ENCODE results near the gene YY1AP1.
"Not testable (repeated sequence)": the region's sequence is repeated elsewhere in the genome, so short reads cannot be mapped to it uniquely, and the experiment has no call there.

YY1AP1 gene

DNA sequence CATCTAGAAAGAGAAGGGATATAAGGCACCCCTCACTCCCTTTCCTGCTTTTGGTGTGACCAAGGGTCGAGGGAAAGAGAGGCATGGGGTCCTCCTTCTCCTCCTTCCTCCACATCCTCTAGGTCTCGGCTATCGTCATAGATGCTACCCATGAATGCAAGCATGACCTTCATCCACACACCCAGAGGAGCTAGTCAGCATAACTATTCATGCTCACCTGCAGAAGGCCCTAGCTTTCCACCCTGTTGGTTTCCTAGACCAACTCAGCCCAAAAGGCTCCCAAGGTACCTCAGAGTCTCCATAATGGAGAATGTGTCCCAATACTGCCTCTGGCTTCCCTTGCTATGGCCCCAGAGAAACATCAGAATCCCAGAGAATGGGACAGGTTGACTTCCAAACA, 45.3 kb downstream of the YY1AP1 start:
- no peak overlapping the region for H3K4me3 ChIP-seq (ENCODE audit: low read depth, low read length)
- no peak for DNase-seq (ENCODE audit: low read depth)
- TF ChIP-seq CTCF (IDR thresholded peaks at IDR 0.05; ENCODE audit: low read depth, low read length, missing control alignments), result no peak
- in situ Hi-C loops (cut with HindIII; ENCODE audit: low sequenced_read_pairs), result no loop called here

- in situ Hi-C loops (cut with HindIII; ENCODE audit: low sequenced_read_pairs); H3K4me3 ChIP-seq (ENCODE audit: low read depth, low read length); DNase-seq (ENCODE audit: low read depth): not testable (repeated sequence)
Measured at GRCh38 chr1:155642559-155643180, 45.9 kb downstream of the YY1AP1 start.

DNA sequence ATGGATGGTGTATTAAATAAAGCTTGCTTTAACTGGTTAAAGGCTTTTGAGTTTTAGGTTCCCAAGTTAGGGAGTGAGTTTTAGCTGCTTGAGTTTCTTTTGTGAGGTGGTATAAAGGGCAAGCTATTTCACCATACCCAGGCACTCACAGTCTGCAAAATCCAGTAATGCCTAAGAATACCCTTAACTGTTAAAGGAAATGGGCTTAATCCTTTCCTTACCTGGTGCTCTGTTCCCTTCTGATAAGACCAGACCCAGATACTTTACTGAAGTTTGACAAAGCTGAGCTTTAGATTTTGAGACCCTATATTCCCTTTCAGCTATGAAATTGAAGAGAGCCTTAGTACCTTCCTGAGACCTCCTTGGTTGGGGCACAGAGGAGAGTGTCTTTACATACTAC, 48.2 kb downstream of the YY1AP1 start:
- in situ Hi-C loops (cut with HindIII; ENCODE audit: low sequenced_read_pairs), result no loop called here

DNA sequence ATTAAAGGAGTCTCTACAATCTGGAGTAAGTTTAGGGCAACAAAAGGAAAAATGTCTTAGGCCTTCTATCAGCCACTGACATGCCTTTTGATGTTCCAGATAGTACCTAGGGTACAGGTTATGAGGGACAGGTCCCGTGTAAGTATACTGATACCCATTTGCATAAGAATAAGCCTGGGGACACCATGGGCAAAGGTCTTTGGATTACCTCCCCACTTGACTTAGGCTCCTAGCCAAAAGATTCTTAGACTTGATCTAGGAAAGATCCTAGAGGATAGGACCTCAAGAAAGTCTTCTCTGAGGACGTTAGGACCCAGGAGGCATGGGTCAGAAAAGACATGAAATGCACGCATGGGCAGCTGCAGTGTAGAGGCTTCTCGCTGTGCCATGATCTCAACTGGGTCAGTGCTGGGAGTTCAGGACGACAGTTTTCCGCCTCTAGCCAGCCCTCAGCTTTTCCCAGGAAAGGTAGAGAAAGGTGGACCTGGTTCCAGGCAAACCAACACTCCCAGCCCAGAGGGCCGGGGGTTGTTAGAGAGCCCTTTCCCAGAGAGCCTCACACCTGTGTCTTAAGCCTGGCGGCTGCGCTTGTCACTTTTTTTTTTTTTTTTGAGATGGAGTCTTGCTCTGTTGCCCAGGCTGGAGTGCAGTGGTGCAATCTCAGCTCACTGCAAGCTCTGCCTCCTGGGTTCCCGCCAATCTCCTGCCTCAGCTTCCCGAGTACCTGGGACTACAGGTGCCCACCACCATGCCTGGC, 52.0 kb downstream of the YY1AP1 start:
- TF ChIP-seq CTCF (IDR thresholded peaks at IDR 0.05; ENCODE audit: low read depth, low read length, missing control alignments), result no peak
- in situ Hi-C loops (cut with HindIII; ENCODE audit: low sequenced_read_pairs), result no loop called here
- DNase-seq (ENCODE audit: low read depth), result no peak
- H3K4me3 ChIP-seq (ENCODE audit: low read depth, low read length), result no peak overlapping the region

More for the DNA sequence above, 48.2 kb downstream of the YY1AP1 start:
- no peak overlapping the region for H3K4me3 ChIP-seq (ENCODE audit: low read depth, low read length)
- DNase-seq (ENCODE audit: low read depth), result no peak
- TF ChIP-seq CTCF (IDR thresholded peaks at IDR 0.05; ENCODE audit: low read depth, low read length, missing control alignments), result no peak

- H3K4me3 ChIP-seq (ENCODE audit: low read depth, low read length); in situ Hi-C loops (cut with HindIII; ENCODE audit: low sequenced_read_pairs); DNase-seq (ENCODE audit: low read depth): not testable (repeated sequence)
Measured at GRCh38 chr1:155626428-155626827, 62.1 kb downstream of the YY1AP1 start.

DNA sequence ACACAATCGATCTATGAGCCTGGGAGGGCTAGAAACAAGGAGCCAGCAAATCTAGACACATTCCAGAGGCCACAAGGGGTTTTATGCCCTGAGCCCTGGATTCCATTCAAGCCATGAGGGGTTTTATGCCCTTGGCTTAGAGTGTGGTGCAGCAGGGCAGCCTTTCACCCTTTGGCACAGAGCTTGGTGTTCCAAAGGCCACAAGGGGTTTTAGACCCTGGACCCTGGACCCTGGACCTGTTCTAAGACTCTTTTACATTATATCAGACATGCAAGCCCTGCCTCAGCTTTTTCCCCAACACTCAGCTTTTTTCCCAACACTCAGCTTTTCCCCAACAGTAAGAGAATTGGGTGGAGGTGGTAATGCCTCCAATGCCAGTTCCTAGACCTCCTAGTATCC, 65.2 kb downstream of the YY1AP1 start:
- TF ChIP-seq CTCF (IDR thresholded peaks at IDR 0.05; ENCODE audit: low read depth, low read length, missing control alignments), result no peak
- in situ Hi-C loops (cut with HindIII; ENCODE audit: low sequenced_read_pairs), result no loop called here
- no peak overlapping the region for H3K4me3 ChIP-seq (ENCODE audit: low read depth, low read length)
- DNase-seq (ENCODE audit: low read depth), result no peak

DNA sequence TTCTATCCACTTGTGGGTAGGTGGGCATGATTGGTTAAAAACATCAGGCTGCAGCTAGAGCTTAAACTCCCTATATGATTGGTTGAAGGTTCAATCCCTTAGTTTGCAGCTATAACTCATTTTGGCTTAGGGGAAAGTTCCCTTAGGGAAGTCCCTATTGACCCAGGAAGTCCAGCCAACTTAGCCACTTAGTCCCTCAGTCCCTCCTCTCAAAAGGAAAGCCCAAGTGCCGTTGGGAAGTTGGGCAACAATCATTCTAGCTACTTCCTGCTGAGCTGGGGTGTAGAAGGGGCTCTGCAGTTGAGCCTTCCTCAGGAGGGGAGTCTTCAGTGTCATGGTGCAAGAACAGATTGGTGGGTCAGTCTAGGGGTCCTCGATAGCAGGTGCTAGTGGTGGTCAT, 66.4 kb downstream of the YY1AP1 start:
- no peak for DNase-seq (ENCODE audit: low read depth)
- no peak for TF ChIP-seq CTCF (IDR thresholded peaks at IDR 0.05; ENCODE audit: low read depth, low read length, missing control alignments)
- in situ Hi-C loops (cut with HindIII; ENCODE audit: low sequenced_read_pairs), result no loop called here
- H3K4me3 ChIP-seq (ENCODE audit: low read depth, low read length), result no peak overlapping the region

GRCh38 chr1:155613226-155613625, 75.3 kb downstream of the YY1AP1 start:
- in situ Hi-C loops (cut with HindIII; ENCODE audit: low sequenced_read_pairs); DNase-seq (ENCODE audit: low read depth): not testable (repeated sequence)

GRCh38 chr1:155610257-155610647, 78.3 kb downstream of the YY1AP1 start:
- peak overlapping the region; percentile 49 for H3K4me3 ChIP-seq (ENCODE audit: low read depth, low read length)
- in situ Hi-C loops (cut with HindIII; ENCODE audit: low sequenced_read_pairs); DNase-seq (ENCODE audit: low read depth): not testable (repeated sequence)

More at GRCh38 chr1:155613226-155613625, 75.3 kb downstream of the YY1AP1 start:
- H3K4me3 ChIP-seq (ENCODE audit: low read depth, low read length), result not testable (repeated sequence)
